Natural killer cell treated with Interleukin-12 subunit alpha and Interleukin-12 subunit beta and Interleukin-15 and Interleukin-18, amount 100 ng/mL, for 72 hours (primary cell): ENCODE results near the gene CLK3. TPM values are rescaled to one million over a fixed set of nuclear protein-coding genes. Genes with fewer than 3 reads are reported as not detected.
A peak's percentile ranks its signal among the peaks of the same experiment; 100 is the strongest.
"Not testable (repeated sequence)": the region's sequence is repeated elsewhere in the genome, so short reads cannot be mapped to it uniquely, and the experiment has no call there.

ENCODE experiments used
- ATAC-seq, 2 donors: fragments of 150-1000 bp; cut with Tn5 transposase in 1 of 2; sonication (Bioruptor Pico), chemical (Tn5 transposase) in 1 of 2; 2 replicates each; pipeline ENCODE4 v1.10.0; 2021
- DNase-seq: peaks from one replicate; pipeline ENCODE4 v3.0.0; 2022; ENCODE audit warnings: low spot score
- H3K27ac Mint-ChIP-seq, 2 donors: 1 replicate in 1 of 2; 2 replicates in 1 of 2; pipeline ENCODE4 v1.8.0; 2022; ENCODE audit warnings: mixed read lengths in 2 of 2, mild to moderate bottlenecking in 1 of 2, moderate library complexity in 1 of 2
- H3K27me3 Mint-ChIP-seq, 2 donors: 1 replicate in 1 of 2; 2 replicates in 1 of 2; pipeline ENCODE4 v1.8.0; 2022; ENCODE audit warnings: mixed read lengths in 2 of 2
- H3K36me3 Mint-ChIP-seq: one replicate; pipeline ENCODE4 v1.8.0; 2022; ENCODE audit warnings: mixed read lengths
- H3K4me1 Mint-ChIP-seq, 2 donors: 1 replicate in 1 of 2; 2 replicates in 1 of 2; pipeline ENCODE4 v1.8.0; 2022; ENCODE audit warnings: low read depth in 2 of 2, mixed read lengths in 2 of 2, mild to moderate bottlenecking in 1 of 2
- H3K4me3 Mint-ChIP-seq: one replicate; pipeline ENCODE4 v1.8.0; 2022; ENCODE audit warnings: mixed read lengths
- H3K9me3 Mint-ChIP-seq: 2 replicates; pipeline ENCODE4 v1.8.0; 2022; ENCODE audit warnings: mixed read lengths
- total RNA-seq, 2 donors: library from RNA; stranded (reverse); gene quantifications; one replicate each; pipeline ENCODE4 v1.2.3, GENCODE V29; 2022

The CLK3 gene
- total RNA-seq, 2 donors from 2014 or later, result 148 TPM

GRCh38 chr15:74651242-74651741, 35.7 kb downstream of the CLK3 start:
- Mint-ChIP-seq H3K27me3 (no peaks in the 10 kb centered on the region), H3K36me3 (no peaks in the 10 kb centered on the region), H3K4me1 (peaks cover 33 to 38% of the 10 kb centered on the region in 2 donors), H3K4me3 (no peak overlapping the region), H3K27ac (no peak overlapping the region), H3K9me3 (no peaks in the 10 kb centered on the region)
- ATAC-seq (no peak), DNase-seq (no peak)

- H3K27me3 Mint-ChIP-seq, result no peaks in the 10 kb centered on the region
- H3K9me3 Mint-ChIP-seq, result no peaks in the 10 kb centered on the region
- H3K27ac Mint-ChIP-seq, result peak overlapping the region in 1 of 2 donors; percentile 11
- ATAC-seq (no peak), DNase-seq (no peak)
- H3K36me3 Mint-ChIP-seq, result no peaks in the 10 kb centered on the region
- H3K4me1 Mint-ChIP-seq, result peaks cover 42 to 45% of the 10 kb centered on the region in 2 donors
- H3K4me3 Mint-ChIP-seq, result no peak overlapping the region
Observed at GRCh38 chr15:74653426-74654102, 37.9 kb downstream of the CLK3 start.

GRCh38 chr15:74655424-74655823, 39.8 kb downstream of the CLK3 start:
- H3K27me3 Mint-ChIP-seq, result no peaks in the 10 kb centered on the region
- H3K36me3 Mint-ChIP-seq, result no peaks in the 10 kb centered on the region
- peaks cover 36 to 41% of the 10 kb centered on the region in 2 donors for H3K4me1 Mint-ChIP-seq
- H3K4me3 Mint-ChIP-seq, result no peak overlapping the region
- no peak for DNase-seq
- H3K27ac Mint-ChIP-seq, result peak overlapping the region in 1 of 2 donors; percentile 64
- ATAC-seq, result peak; percentile 40 to 71
- no peaks in the 10 kb centered on the region for H3K9me3 Mint-ChIP-seq

GRCh38 chr15:74656935-74657535, 41.4 kb downstream of the CLK3 start:
- Mint-ChIP-seq H3K36me3 (no peaks in the 10 kb centered on the region), H3K4me1 (peaks cover 36 to 41% of the 10 kb centered on the region in 2 donors), H3K9me3 (no peaks in the 10 kb centered on the region), H3K27me3 (no peaks in the 10 kb centered on the region), H3K4me3 (no peak overlapping the region), H3K27ac (no peak overlapping the region)
- ATAC-seq (no peak), DNase-seq (no peak)

- ATAC-seq, result no peak
Observed at GRCh38 chr15:74657846-74658245, 42.2 kb downstream of the CLK3 start.

GRCh38 chr15:74661280-74661679, 45.6 kb downstream of the CLK3 start:
- not testable (repeated sequence) for H3K27ac Mint-ChIP-seq, H3K27me3 Mint-ChIP-seq, H3K36me3 Mint-ChIP-seq, H3K9me3 Mint-ChIP-seq, DNase-seq, H3K4me3 Mint-ChIP-seq, ATAC-seq
- peaks cover 16 to 29% of the 10 kb centered on the region in 2 donors for H3K4me1 Mint-ChIP-seq

More at GRCh38 chr15:74657846-74658245, 42.2 kb downstream of the CLK3 start:
- no peak overlapping the region for H3K27ac Mint-ChIP-seq
- peaks cover 36 to 43% of the 10 kb centered on the region in 2 donors for H3K4me1 Mint-ChIP-seq
- no peak overlapping the region for H3K4me3 Mint-ChIP-seq
- no peaks in the 10 kb centered on the region for H3K9me3 Mint-ChIP-seq
- no peaks in the 10 kb centered on the region for H3K27me3 Mint-ChIP-seq
- no peak for DNase-seq
- no peaks in the 10 kb centered on the region for H3K36me3 Mint-ChIP-seq

- no peaks in the 10 kb centered on the region for H3K36me3 Mint-ChIP-seq
- no peaks in the 10 kb centered on the region for H3K27me3 Mint-ChIP-seq
- H3K9me3 Mint-ChIP-seq, result no peaks in the 10 kb centered on the region
- H3K4me3 Mint-ChIP-seq, result no peak overlapping the region
- peaks cover 18 to 25% of the 10 kb centered on the region in 2 donors for H3K4me1 Mint-ChIP-seq
- DNase-seq (no peak), ATAC-seq (no peak)
- no peak overlapping the region for H3K27ac Mint-ChIP-seq
Observed at GRCh38 chr15:74662064-74662860, 46.6 kb downstream of the CLK3 start.

- Mint-ChIP-seq H3K9me3 (no peaks in the 10 kb centered on the region), H3K4me1 (peaks cover 19 to 21% of the 10 kb centered on the region in 2 donors), H3K27ac (peak overlapping the region in 1 of 2 donors; percentile 9), H3K36me3 (peaks cover 7% of the 10 kb centered on the region), H3K4me3 (no peak overlapping the region), H3K27me3 (no peaks in the 10 kb centered on the region)
- ATAC-seq, result no peak
- no peak for DNase-seq
Observed at GRCh38 chr15:74663303-74664027, 47.8 kb downstream of the CLK3 start.

GRCh38 chr15:74664028-74664616, 48.5 kb downstream of the CLK3 start:
- no peaks in the 10 kb centered on the region for H3K27me3 Mint-ChIP-seq
- ATAC-seq, result no peak
- H3K4me1 Mint-ChIP-seq, result peaks cover 19% of the 10 kb centered on the region in 2 donors
- H3K4me3 Mint-ChIP-seq, result no peak overlapping the region
- DNase-seq, result no peak
- peaks cover 7% of the 10 kb centered on the region for H3K36me3 Mint-ChIP-seq
- peak overlapping the region in 1 of 2 donors; percentile 51 for H3K27ac Mint-ChIP-seq
- H3K9me3 Mint-ChIP-seq, result no peaks in the 10 kb centered on the region

GRCh38 chr15:74664670-74665069, 49.0 kb downstream of the CLK3 start:
- peaks cover 7% of the 10 kb centered on the region for H3K36me3 Mint-ChIP-seq
- ATAC-seq (no peak), DNase-seq (no peak)
- no peaks in the 10 kb centered on the region for H3K27me3 Mint-ChIP-seq
- peak overlapping the region in 1 of 2 donors; percentile 51 for H3K27ac Mint-ChIP-seq
- no peak overlapping the region for H3K4me3 Mint-ChIP-seq
- no peaks in the 10 kb centered on the region for H3K9me3 Mint-ChIP-seq
- H3K4me1 Mint-ChIP-seq, result peaks cover 19% of the 10 kb centered on the region in 2 donors

GRCh38 chr15:74667975-74668374, 52.3 kb downstream of the CLK3 start:
- ATAC-seq (no peak), DNase-seq (no peak)
- Mint-ChIP-seq H3K27ac (no peak overlapping the region), H3K9me3 (no peaks in the 10 kb centered on the region), H3K4me3 (no peak overlapping the region), H3K4me1 (peaks cover 16 to 22% of the 10 kb centered on the region in 2 donors), H3K27me3 (no peaks in the 10 kb centered on the region), H3K36me3 (peaks cover 10% of the 10 kb centered on the region)

- no peaks in the 10 kb centered on the region for H3K27me3 Mint-ChIP-seq
- H3K36me3 Mint-ChIP-seq, result peaks cover 13% of the 10 kb centered on the region
- H3K4me1 Mint-ChIP-seq, result peaks cover 10 to 17% of the 10 kb centered on the region in 2 donors
- DNase-seq (no peak), ATAC-seq (no peak)
- no peak overlapping the region for H3K4me3 Mint-ChIP-seq
- no peaks in the 10 kb centered on the region for H3K9me3 Mint-ChIP-seq
- H3K27ac Mint-ChIP-seq, result no peak overlapping the region
Observed at GRCh38 chr15:74669627-74670026, 54.0 kb downstream of the CLK3 start.

- Mint-ChIP-seq H3K27me3 (no peaks in the 10 kb centered on the region), H3K4me3 (no peak overlapping the region), H3K27ac (no peak overlapping the region), H3K9me3 (no peaks in the 10 kb centered on the region), H3K4me1 (peaks cover 4 to 11% of the 10 kb centered on the region in 2 donors), H3K36me3 (peaks cover 6% of the 10 kb centered on the region)
- DNase-seq, result no peak
- no peak for ATAC-seq
Observed at GRCh38 chr15:74674161-74674560, 58.5 kb downstream of the CLK3 start.
